HCT116 (cell line): Measurements from ENCODE around the gene INSRR. TPM values are rescaled to one million over a fixed set of nuclear protein-coding genes. Genes with fewer than 3 reads are reported as not detected.

Source experiments
- ATAC-seq: fragments of 200-7000 bp; cut with Tn5 transposase; 2 replicates; pipeline ENCODE4 v1.9.1; 2020; ENCODE audit warnings: mild to moderate bottlenecking, moderate library complexity
- BruUV-seq: library from RNA; stranded (reverse); fragments of 400-500 nt; replicated peaks from 2 replicates; lab custom pipeline; 2021; lab: Mats Ljungman, UMichigan
- CTCF ChIA-PET: fragments of 300-600 bp; sonication (Branson Sonifier 250); formaldehyde crosslinking; loops from one replicate; lab custom pipeline; 2021; ENCODE audit warnings: antibody characterized with exemption; lab: Charles Lee
- POLR2A ChIA-PET: fragments of 300-600, 350-600 bp; sonication (Branson Sonifier 250); formaldehyde crosslinking; loops from one replicate; lab custom pipeline; 2021; ENCODE audit warnings: antibody characterized with exemption; lab: Charles Lee
- RAD21 ChIA-PET, 2 experiments: fragments of 300-600 bp; sonication (Branson Sonifier 250); formaldehyde crosslinking; loops; one replicate each; lab custom pipeline; 2023; ENCODE audit warnings: low total read pairs in 2 of 2; ENCODE audit not compliant: uncharacterized antibody in 2 of 2, unreplicated experiment in 2 of 2, low non-redundant PET in 1 of 2; lab: Charles Lee
- DNase-seq: peaks from one replicate; pipeline ENCODE4 v3.0.0-alpha.2; 2010; ENCODE audit warnings: low read depth, low spot score
- H2AFZ ChIP-seq: fragments of 200-600 bp; shearing (Covaris generic), sonication (generic); 2 replicates; pipeline ENCODE4 v1.6.1; 2017; ENCODE audit warnings: low read depth, mixed run types, mixed read lengths, antibody characterized with exemption, low read length; ENCODE audit not compliant: poor library complexity, severe bottlenecking
- H3K27ac ChIP-seq: 2 replicates; pipeline ENCODE4 v1.5.1; 2012; ENCODE audit warnings: low read depth, low read length
- H3K27me3 ChIP-seq: fragments of 200-600 bp; sonication (generic); 2 replicates; pipeline ENCODE4 v1.6.1; 2016; ENCODE audit warnings: mixed run types, low read length, mixed read lengths; ENCODE audit not compliant: insufficient read depth
- H3K36me3 ChIP-seq, 2 experiments: fragments of 200-500 bp in 1 of 2; fragments of 200-600 bp in 1 of 2; sonication (Bioruptor generic) in 1 of 2; sonication (generic) in 1 of 2; 2 replicates each; pipeline versions ENCODE4 v1.5.1 to v1.6.1; 2014 to 2016; ENCODE audit warnings: low read length in 2 of 2, inconsistent platforms in 1 of 2, mixed read lengths in 1 of 2, mixed run types in 1 of 2; ENCODE audit not compliant: insufficient read depth in 2 of 2, control insufficient read depth in 1 of 2
- H3K4me1 ChIP-seq, 2 experiments: fragments of 200-600 bp in 1 of 2; sonication (generic) in 1 of 2; 2 replicates each; pipeline versions ENCODE4 v1.5.1 to v1.6.1; 2012 to 2017; ENCODE audit warnings: low read length in 2 of 2, inconsistent platforms in 1 of 2, mild to moderate bottlenecking in 1 of 2, mixed read lengths in 1 of 2, mixed run types in 1 of 2, moderate library complexity in 1 of 2; ENCODE audit not compliant: insufficient read depth in 2 of 2, control insufficient read depth in 1 of 2
- H3K4me2 ChIP-seq: fragments of 200-600 bp; sonication (generic); 2 replicates; pipeline ENCODE4 v1.6.1; 2017; ENCODE audit warnings: mixed run types, low read length, mixed read lengths
- H3K4me3 ChIP-seq, 2 experiments: fragments of 200-600 bp in 1 of 2; sonication (generic) in 1 of 2; replicated peaks in 1 of 2; 2 replicates each; pipeline ENCODE4 v1.5.1; 2011 to 2016; ENCODE audit warnings: low read length in 2 of 2, control low read depth in 1 of 2, low read depth in 1 of 2, mild to moderate bottlenecking in 1 of 2, mixed read lengths in 1 of 2, mixed run types in 1 of 2
- H3K79me2 ChIP-seq: fragments of 200-600 bp; sonication (generic); 2 replicates; pipeline ENCODE4 v1.6.1; 2017; ENCODE audit warnings: mild to moderate bottlenecking, mixed run types, low read length, moderate library complexity, mixed read lengths; ENCODE audit not compliant: insufficient read depth
- H3K9ac ChIP-seq: fragments of 200-600 bp; sonication (generic); 2 replicates; pipeline ENCODE4 v1.6.1; 2016; ENCODE audit warnings: low read length, mixed read lengths
- H3K9me2 ChIP-seq: fragments of 200-600 bp; sonication (generic), shearing (Covaris generic); 2 replicates; pipeline ENCODE4 v1.6.1; 2017; ENCODE audit warnings: mixed run types, mild to moderate bottlenecking, moderate library complexity; ENCODE audit not compliant: insufficient read depth
- H3K9me3 ChIP-seq, 2 experiments: fragments of 200-500 bp in 1 of 2; fragments of 200-600 bp in 1 of 2; sonication (Bioruptor generic) in 1 of 2; sonication (generic) in 1 of 2; 2 replicates each; pipeline ENCODE4 v1.6.1; 2014 to 2017; ENCODE audit warnings: low read length in 2 of 2, mixed read lengths in 2 of 2, inconsistent platforms in 1 of 2, low read depth in 1 of 2, mild to moderate bottlenecking in 1 of 2, mixed run types in 1 of 2, moderate library complexity in 1 of 2; ENCODE audit not compliant: control insufficient read depth in 1 of 2, insufficient read depth in 1 of 2
- H4K20me1 ChIP-seq: fragments of 200-600 bp; sonication (generic), shearing (Covaris generic); 2 replicates; pipeline ENCODE4 v1.6.1; 2017; ENCODE audit warnings: mixed run types, mild to moderate bottlenecking, moderate library complexity; ENCODE audit not compliant: insufficient read depth
- CBX3 ChIP-seq: IDR thresholded peaks from 2 replicates; pipeline ENCODE4 v1.6.1; 2012; ENCODE audit warnings: low read depth
- CEBPB ChIP-seq: IDR thresholded peaks from 2 replicates; pipeline ENCODE4 v1.6.1; 2012; ENCODE audit warnings: low read depth
- CTCF ChIP-seq, 3 experiments: fragments of 200-600 bp in 1 of 3; sonication (generic) in 1 of 3; IDR thresholded peaks in 2 of 3; conservative IDR thresholded peaks in 1 of 3; 2 replicates each; pipeline ENCODE4 v1.5.1; 2012 to 2017; ENCODE audit warnings: low read depth in 2 of 3, low read length in 2 of 3, antibody characterized with exemption in 1 of 3, borderline replicate concordance in 1 of 3, control low read depth in 1 of 3, mild to moderate bottlenecking in 1 of 3, mixed read lengths in 1 of 3, mixed run types in 1 of 3, moderate library complexity in 1 of 3; ENCODE audit not compliant: insufficient read depth in 1 of 3
- ELF1 ChIP-seq: IDR thresholded peaks from 2 replicates; pipeline ENCODE4 v1.6.1; 2012; ENCODE audit warnings: low read depth, borderline replicate concordance
- EZH2 ChIP-seq: fragments of 200-600 bp; sonication (generic); IDR thresholded peaks from 2 replicates; pipeline ENCODE4 v1.6.1; 2017; ENCODE audit warnings: antibody characterized with exemption, mixed run types
- EZH2phosphoT487 ChIP-seq: fragments of 200-600 bp; IDR thresholded peaks from 2 replicates; pipeline ENCODE4 v1.6.1; 2018; ENCODE audit warnings: antibody characterized with exemption, borderline replicate concordance
- FOSL1 ChIP-seq: IDR thresholded peaks from 2 replicates; pipeline ENCODE4 v1.6.1; 2012; ENCODE audit warnings: low read depth
- JUND ChIP-seq: IDR thresholded peaks from 2 replicates; pipeline ENCODE4 v1.6.1; 2012
- POLR2A ChIP-seq: IDR thresholded peaks from 2 replicates; pipeline ENCODE4 v1.7.0; 2011; ENCODE audit warnings: borderline replicate concordance; ENCODE audit not compliant: insufficient read depth, insufficient read length; ENCODE audit errors: extremely low read depth
- POLR2AphosphoS5 ChIP-seq: IDR thresholded peaks from 2 replicates; pipeline ENCODE4 v1.6.1; 2011; ENCODE audit warnings: mild to moderate bottlenecking, low read depth, low read length, moderate library complexity
- SIN3A ChIP-seq: IDR thresholded peaks from 2 replicates; pipeline ENCODE4 v1.6.1; 2012; ENCODE audit warnings: low read depth
- SRF ChIP-seq: IDR thresholded peaks from 2 replicates; pipeline ENCODE4 v1.6.1; 2012; ENCODE audit warnings: low read depth
- TCF7L2 ChIP-seq: IDR thresholded peaks from 2 replicates; pipeline ENCODE4 v1.7.0; 2011; ENCODE audit warnings: borderline replicate concordance, inconsistent platforms; ENCODE audit not compliant: insufficient read depth, insufficient read length; ENCODE audit errors: extremely low read depth
- YY1 ChIP-seq: IDR thresholded peaks from 2 replicates; pipeline ENCODE4 v1.6.1; 2011; ENCODE audit warnings: low read length, low read depth, moderate library complexity, mild to moderate bottlenecking; ENCODE audit not compliant: insufficient replicate concordance; ENCODE audit errors: extremely low read depth
- ZFX ChIP-seq: fragments of 450-650 bp; IDR thresholded peaks from 2 replicates; pipeline ENCODE4 v1.6.1; 2017
- ZNF274 ChIP-seq: fragments of 200-500 bp; sonication (Bioruptor generic); IDR thresholded peaks from 2 replicates; pipeline ENCODE4 v1.6.1; 2014; ENCODE audit warnings: mild to moderate bottlenecking, low read depth, low read length, inconsistent platforms
- intact Hi-C: fragments of 100-400 bp; cut with micrococcal nuclease; formaldehyde crosslinking; loops from 2 replicates; pipeline ENCODE4 v1.10.0; 2022
- total RNA-seq: library from RNA; stranded (reverse); gene quantifications from one replicate; pipeline ENCODE4 v1.2.1, GENCODE V29; 2021; ENCODE audit not compliant: unreplicated experiment
- TF ChIP-seq, protein P1 (sequence below): IDR thresholded peaks from 2 replicates; pipeline ENCODE4 v1.6.1; 2011; ENCODE audit warnings: mild to moderate bottlenecking, low read length, moderate library complexity; ENCODE audit not compliant: insufficient replicate concordance; ENCODE audit errors: extremely low read depth
- TF ChIP-seq, protein P2 (sequence below): IDR thresholded peaks from 2 replicates; pipeline ENCODE4 v1.6.1; 2012

INSRR gene
- total RNA-seq, 1 experiment from 2014 or later: not detected

- no peak for TF ChIP-seq ZNF274
- TF ChIP-seq ZFX: no peak
Measured at GRCh38 chr1:156821801-156822200, 37.1 kb downstream of the INSRR start (continued).

DNA sequence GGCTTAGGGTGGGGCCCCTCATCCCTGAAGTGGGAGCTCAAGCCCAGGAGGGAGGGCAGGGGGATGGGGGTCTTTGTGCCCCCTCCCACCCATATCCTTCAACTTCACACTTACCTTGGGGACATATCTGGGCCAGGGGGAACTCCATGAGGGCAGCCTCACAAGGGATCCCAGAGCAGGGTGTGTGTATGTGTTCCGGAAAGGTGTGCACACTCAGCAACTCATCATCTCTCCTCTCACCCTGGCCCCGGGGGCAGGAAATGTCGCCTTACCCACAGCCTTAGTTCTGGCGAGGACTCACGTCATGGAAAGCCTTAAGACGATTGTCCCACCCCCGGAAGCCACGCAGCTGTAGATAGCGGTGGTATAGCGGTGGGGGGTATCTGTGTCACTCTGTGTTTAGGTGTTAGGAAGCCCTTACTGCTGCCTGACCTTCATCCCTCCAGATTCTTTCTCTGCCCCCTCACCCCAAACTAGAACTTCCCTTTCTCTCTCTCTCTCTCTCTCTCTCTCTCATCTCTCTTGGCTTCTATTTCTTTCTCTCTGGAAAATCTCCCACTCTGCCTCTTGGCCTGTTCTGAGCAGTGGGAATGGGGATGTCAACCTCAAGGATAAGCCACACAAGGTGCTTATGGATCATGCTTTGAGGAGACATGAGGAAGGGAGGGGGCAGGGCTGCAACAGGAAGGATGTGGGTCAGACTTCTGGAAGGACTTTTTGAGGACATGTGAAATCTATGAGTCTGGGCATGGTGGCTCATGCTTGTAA lies 42.2 kb downstream of the INSRR start, which contains the start of gene SH2D2A:
Gene SH2D2A, minus strand, starts transcription at position 288 of the 768 bp plus-strand sequence. Its CDS starts 140 bp downstream, at position 148.
- Histone ChIP-seq H3K4me2 (no peak within 1 kb of the TSS), H3K27ac (no peak within 1 kb of the TSS), H3K4me1 (peaks cover 15 to 42% of the 10 kb centered on the region in 2 experiments; a peak in 3 of 4 replicates), H2AFZ (no peak within 1 kb of the TSS), H4K20me1 (no peaks in the 10 kb centered on the region), H3K9me2 (no peaks in the 10 kb centered on the region), H3K27me3 (no peaks in the 10 kb centered on the region), H3K79me2 (no peaks in the 10 kb centered on the region), H3K9ac (no peak within 1 kb of the TSS), H3K4me3 (no peak within 1 kb of the TSS), H3K36me3 (no peaks in the 10 kb centered on the region), H3K9me3 (no peaks in the 10 kb centered on the region)
- TF ChIP-seq SIN3A (no peak), ZNF274 (no peak), EZH2phosphoT487 (no peak), ZFX (no peak), JUND (no peak), CTCF (IDR thresholded peaks at IDR 0.05 in 2 of 3, conservative IDR thresholded peaks at IDR 0.05 in 1 of 3; ENCODE audit: borderline replicate concordance in 1 of 3, insufficient read depth in 1 of 3, low read depth in 2 of 3, low read length in 2 of 3) (no peak), ELF1 (no peak), SRF (no peak), EZH2 (no peak), POLR2AphosphoS5 (no peak), TCF7L2 (no peak), CEBPB (no peak), YY1 (no peak), POLR2A (no peak), CBX3 (no peak), FOSL1 (no peak)
- TF ChIP-seq, protein P1, sequence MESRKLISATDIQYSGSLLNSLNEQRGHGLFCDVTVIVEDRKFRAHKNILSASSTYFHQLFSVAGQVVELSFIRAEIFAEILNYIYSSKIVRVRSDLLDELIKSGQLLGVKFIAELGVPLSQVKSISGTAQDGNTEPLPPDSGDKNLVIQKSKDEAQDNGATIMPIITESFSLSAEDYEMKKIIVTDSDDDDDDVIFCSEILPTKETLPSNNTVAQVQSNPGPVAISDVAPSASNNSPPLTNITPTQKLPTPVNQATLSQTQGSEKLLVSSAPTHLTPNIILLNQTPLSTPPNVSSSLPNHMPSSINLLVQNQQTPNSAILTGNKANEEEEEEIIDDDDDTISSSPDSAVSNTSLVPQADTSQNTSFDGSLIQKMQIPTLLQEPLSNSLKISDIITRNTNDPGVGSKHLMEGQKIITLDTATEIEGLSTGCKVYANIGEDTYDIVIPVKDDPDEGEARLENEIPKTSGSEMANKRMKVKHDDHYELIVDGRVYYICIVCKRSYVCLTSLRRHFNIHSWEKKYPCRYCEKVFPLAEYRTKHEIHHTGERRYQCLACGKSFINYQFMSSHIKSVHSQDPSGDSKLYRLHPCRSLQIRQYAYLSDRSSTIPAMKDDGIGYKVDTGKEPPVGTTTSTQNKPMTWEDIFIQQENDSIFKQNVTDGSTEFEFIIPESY: no peak
- TF ChIP-seq, protein P2, sequence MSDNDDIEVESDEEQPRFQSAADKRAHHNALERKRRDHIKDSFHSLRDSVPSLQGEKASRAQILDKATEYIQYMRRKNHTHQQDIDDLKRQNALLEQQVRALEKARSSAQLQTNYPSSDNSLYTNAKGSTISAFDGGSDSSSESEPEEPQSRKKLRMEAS: no peak
- BruUV-seq: no TSS peak
- ChIA-PET RAD21 (no interaction called here), POLR2A (no interaction called here), CTCF (no interaction called here)
- DNase-seq (no peak), ATAC-seq (no peak)
- intact Hi-C loops: no loop called here
